8988T (cell line): Measurements from ENCODE around the gene TP53RK.

ENCODE experiments used
- DNase-seq: peaks from one replicate; pipeline ENCODE4 v3.0.0; 2011

Gene TP53RK

GRCh38 chr20:46637427-46638133 lies 51.7 kb downstream of the TP53RK start:
- no peak for DNase-seq

GRCh38 chr20:46637020-46637419 lies 52.2 kb downstream of the TP53RK start:
- no peak for DNase-seq

GRCh38 chr20:46636514-46636913 lies 52.7 kb downstream of the TP53RK start:
- DNase-seq, result no peak

- DNase-seq, result no peak
Observed at GRCh38 chr20:46635514-46636136, 53.6 kb downstream of the TP53RK start.

DNA sequence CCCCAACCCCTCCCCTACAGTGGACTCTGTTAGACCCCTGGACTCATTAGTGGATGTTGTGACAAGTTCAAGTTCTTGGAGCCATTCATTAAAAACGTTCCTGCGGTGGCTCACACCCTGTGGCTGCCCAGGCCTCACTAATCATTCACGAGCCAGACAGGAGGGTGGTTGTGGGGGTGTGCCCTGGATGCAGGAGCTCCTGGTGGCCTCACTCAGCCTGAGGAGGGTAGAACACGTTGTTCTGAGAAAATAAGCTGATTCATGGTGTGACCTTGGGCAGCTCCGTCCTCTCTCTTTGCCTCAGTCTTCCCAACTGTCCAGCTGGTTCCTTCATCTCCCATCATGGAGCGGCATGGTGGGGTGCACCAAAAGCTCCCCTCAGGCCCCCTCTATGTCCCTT lies 54.7 kb downstream of the TP53RK start:
- DNase-seq, result no peak
